Thyroid gland (tissue), 4 donors: ENCODE results near the gene NOS1AP.

ENCODE experiments used
- POLR2A ChIP-seq, 2 donors: fragments of 450-650 bp; IDR thresholded peaks; one replicate each; pipeline ENCODE4 v1.6.1; 2017; ENCODE audit warnings: antibody characterized with exemption in 2 of 2, mild to moderate bottlenecking in 2 of 2, moderate library complexity in 1 of 2
- TF ChIP-seq, protein P1 (sequence below), 6 experiments: fragments of 200-600 bp in 3 of 6; fragments of 450-650 bp in 3 of 6; sonication (generic) in 3 of 6; IDR thresholded peaks; one replicate each; pipeline ENCODE4 v1.5.1; 2016 to 2019; ENCODE audit warnings: antibody characterized with exemption in 6 of 6, mild to moderate bottlenecking in 2 of 6, inconsistent platforms in 1 of 6, moderate library complexity in 1 of 6

GRCh38 chr1:162324396-162324795 lies 254.9 kb downstream of the NOS1AP start:
- TF ChIP-seq, protein P1, sequence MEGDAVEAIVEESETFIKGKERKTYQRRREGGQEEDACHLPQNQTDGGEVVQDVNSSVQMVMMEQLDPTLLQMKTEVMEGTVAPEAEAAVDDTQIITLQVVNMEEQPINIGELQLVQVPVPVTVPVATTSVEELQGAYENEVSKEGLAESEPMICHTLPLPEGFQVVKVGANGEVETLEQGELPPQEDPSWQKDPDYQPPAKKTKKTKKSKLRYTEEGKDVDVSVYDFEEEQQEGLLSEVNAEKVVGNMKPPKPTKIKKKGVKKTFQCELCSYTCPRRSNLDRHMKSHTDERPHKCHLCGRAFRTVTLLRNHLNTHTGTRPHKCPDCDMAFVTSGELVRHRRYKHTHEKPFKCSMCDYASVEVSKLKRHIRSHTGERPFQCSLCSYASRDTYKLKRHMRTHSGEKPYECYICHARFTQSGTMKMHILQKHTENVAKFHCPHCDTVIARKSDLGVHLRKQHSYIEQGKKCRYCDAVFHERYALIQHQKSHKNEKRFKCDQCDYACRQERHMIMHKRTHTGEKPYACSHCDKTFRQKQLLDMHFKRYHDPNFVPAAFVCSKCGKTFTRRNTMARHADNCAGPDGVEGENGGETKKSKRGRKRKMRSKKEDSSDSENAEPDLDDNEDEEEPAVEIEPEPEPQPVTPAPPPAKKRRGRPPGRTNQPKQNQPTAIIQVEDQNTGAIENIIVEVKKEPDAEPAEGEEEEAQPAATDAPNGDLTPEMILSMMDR (IDR thresholded peaks at IDR 0.05): no peak
- TF ChIP-seq POLR2A (IDR thresholded peaks at IDR 0.05): no peak
